ENCODE data around the gene TRIM39.

DNA sequence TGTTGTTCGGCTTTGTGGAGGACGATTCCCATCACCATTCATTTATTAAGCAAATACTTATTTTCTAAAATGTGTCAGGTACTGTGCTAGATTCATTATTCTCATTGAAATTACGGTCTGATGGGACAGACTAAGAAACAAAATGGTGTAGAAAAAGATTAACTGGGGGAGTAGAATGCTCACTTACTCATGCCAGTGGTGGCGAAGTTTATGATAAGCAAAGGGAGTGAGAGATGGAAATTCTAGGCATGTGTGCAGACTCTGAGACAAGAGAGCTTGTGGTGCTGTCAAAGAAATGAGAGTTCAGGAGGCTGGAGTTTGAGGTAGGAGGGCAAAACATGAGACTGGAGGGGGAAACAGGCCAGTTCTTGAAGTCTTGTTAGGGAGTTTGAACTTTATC lies 19.1 kb downstream of the TRIM39 start:
- TF ChIP-seq, protein P1, sequence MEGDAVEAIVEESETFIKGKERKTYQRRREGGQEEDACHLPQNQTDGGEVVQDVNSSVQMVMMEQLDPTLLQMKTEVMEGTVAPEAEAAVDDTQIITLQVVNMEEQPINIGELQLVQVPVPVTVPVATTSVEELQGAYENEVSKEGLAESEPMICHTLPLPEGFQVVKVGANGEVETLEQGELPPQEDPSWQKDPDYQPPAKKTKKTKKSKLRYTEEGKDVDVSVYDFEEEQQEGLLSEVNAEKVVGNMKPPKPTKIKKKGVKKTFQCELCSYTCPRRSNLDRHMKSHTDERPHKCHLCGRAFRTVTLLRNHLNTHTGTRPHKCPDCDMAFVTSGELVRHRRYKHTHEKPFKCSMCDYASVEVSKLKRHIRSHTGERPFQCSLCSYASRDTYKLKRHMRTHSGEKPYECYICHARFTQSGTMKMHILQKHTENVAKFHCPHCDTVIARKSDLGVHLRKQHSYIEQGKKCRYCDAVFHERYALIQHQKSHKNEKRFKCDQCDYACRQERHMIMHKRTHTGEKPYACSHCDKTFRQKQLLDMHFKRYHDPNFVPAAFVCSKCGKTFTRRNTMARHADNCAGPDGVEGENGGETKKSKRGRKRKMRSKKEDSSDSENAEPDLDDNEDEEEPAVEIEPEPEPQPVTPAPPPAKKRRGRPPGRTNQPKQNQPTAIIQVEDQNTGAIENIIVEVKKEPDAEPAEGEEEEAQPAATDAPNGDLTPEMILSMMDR (conservative IDR thresholded peaks at IDR 0.05; ENCODE audit: low read depth, low read length): no peak
- TF ChIP-seq POLR2A (IDR thresholded peaks at IDR 0.05; ENCODE audit: low read depth, low read length) (no peak), BHLHE40 (IDR thresholded peaks at IDR 0.05; ENCODE audit: low read depth, low read length) (no peak), MXI1 (IDR thresholded peaks at IDR 0.05; ENCODE audit: borderline replicate concordance, low read depth, low read length) (no peak), CEBPB (IDR thresholded peaks at IDR 0.05; ENCODE audit: low read depth, low read length) (no peak), SMC3 (IDR thresholded peaks at IDR 0.05; ENCODE audit: low read depth, low read length) (no peak), RAD21 (IDR thresholded peaks at IDR 0.05; ENCODE audit: low read length) (no peak), NFE2L2 (IDR thresholded peaks at IDR 0.05; ENCODE audit: low read depth, low read length) (no peak), RFX5 (IDR thresholded peaks at IDR 0.05; ENCODE audit: low read depth, low read length) (no peak), FOS (IDR thresholded peaks at IDR 0.05; ENCODE audit: low read depth, low read length) (no peak), RCOR1 (IDR thresholded peaks at IDR 0.05; ENCODE audit: insufficient replicate concordance, low read length) (no peak)
- TF ChIP-seq, protein P2, sequence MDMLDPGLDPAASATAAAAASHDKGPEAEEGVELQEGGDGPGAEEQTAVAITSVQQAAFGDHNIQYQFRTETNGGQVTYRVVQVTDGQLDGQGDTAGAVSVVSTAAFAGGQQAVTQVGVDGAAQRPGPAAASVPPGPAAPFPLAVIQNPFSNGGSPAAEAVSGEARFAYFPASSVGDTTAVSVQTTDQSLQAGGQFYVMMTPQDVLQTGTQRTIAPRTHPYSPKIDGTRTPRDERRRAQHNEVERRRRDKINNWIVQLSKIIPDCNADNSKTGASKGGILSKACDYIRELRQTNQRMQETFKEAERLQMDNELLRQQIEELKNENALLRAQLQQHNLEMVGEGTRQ (IDR thresholded peaks at IDR 0.05; ENCODE audit: low read depth, low read length): no peak
- TF ChIP-seq, protein P3, sequence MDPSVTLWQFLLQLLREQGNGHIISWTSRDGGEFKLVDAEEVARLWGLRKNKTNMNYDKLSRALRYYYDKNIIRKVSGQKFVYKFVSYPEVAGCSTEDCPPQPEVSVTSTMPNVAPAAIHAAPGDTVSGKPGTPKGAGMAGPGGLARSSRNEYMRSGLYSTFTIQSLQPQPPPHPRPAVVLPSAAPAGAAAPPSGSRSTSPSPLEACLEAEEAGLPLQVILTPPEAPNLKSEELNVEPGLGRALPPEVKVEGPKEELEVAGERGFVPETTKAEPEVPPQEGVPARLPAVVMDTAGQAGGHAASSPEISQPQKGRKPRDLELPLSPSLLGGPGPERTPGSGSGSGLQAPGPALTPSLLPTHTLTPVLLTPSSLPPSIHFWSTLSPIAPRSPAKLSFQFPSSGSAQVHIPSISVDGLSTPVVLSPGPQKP (IDR thresholded peaks at IDR 0.05; ENCODE audit: borderline replicate concordance, low read depth, low read length): no peak

All from IMR-90 (cell line).